ENCODE results near the gene SUPT4H1. TPM values are rescaled to one million over a fixed set of nuclear protein-coding genes. Genes with fewer than 3 reads are reported as not detected.
A peak's percentile ranks its signal among the peaks of the same experiment; 100 is the strongest.

The SUPT4H1 gene
- total and polyA plus RNA-seq, 9 of the 15 experiments (the other 6 are each of a cell fraction or from before 2014, with no cell fraction given) = 62.1 to 320 (median 117) TPM

DNA sequence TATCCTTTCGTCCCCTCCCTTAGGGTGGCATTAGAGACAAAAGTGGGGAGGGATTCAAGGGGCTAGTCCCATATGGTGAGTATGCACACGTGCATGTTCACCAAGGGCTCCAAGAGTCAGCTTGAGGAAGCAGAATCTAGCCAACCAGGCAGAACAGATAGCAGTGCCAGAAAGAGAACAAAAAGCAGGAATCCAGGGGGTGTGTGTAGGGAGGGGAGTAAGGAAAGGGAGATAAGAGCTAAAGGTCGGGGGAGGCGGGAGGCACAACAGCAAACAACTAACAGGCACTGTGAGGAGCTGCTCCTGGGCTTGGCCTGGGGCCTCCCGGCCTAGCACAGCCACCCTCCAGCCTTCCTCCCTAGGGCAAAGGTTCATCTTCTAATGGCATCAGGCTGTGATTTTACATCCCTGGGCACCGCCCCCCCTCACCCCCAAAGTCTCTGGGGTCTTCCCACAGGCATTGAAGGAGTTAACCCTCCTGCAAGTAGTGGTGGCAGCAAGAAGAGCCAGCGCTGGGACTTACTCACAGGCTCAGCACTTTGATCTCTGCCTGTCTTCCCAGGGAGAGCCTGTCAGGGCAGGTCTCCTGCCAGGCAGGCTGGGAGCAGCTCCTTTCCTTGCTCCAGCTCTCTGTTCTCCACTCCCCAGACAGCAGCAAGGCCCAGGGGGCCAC lies 12.4 kb upstream of the SUPT4H1 start (continued):
- TF ChIP-seq PRPF4 (IDR thresholded peaks at IDR 0.05; ENCODE audit: insufficient read depth, low read depth, low read length, poor library complexity, severe bottlenecking) = no peak
- TF ChIP-seq PML (IDR thresholded peaks at IDR 0.05; ENCODE audit: low read length) = 0 out of 2 replicates have a peak, but pooled peaks have one; percentile 30
- TF ChIP-seq, protein P1, sequence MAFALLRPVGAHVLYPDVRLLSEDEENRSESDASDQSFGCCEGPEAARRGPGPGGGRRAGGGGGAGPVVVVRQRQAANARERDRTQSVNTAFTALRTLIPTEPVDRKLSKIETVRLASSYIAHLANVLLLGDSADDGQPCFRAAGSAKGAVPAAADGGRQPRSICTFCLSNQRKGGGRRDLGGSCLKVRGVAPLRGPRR (CRISPR knock-in tag; IDR thresholded peaks at IDR 0.05) = no peak
- TF ChIP-seq ZKSCAN1 (IDR thresholded peaks at IDR 0.05; ENCODE audit: low read depth, low read length) = peak; percentile 56; the same call in 1 of the 2 replicates
- no peak for TF ChIP-seq PCBP2 (IDR thresholded peaks at IDR 0.05; ENCODE audit: low read depth, low read length, poor library complexity, severe bottlenecking)
- no peak for TF ChIP-seq DNMT1 (IDR thresholded peaks at IDR 0.05)
- no peak for TF ChIP-seq SP1 (CRISPR knock-in tag; IDR thresholded peaks at IDR 0.05)
- TF ChIP-seq, protein P2, sequence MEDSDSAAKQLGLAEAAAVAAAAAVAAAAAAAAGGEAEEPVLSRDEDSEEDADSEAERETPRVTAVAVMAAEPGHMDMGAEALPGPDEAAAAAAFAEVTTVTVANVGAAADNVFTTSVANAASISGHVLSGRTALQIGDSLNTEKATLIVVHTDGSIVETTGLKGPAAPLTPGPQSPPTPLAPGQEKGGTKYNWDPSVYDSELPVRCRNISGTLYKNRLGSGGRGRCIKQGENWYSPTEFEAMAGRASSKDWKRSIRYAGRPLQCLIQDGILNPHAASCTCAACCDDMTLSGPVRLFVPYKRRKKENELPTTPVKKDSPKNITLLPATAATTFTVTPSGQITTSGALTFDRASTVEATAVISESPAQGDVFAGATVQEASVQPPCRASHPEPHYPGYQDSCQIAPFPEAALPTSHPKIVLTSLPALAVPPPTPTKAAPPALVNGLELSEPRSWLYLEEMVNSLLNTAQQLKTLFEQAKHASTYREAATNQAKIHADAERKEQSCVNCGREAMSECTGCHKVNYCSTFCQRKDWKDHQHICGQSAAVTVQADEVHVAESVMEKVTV (CRISPR knock-in tag; IDR thresholded peaks at IDR 0.05) = 0 out of 2 replicates have a peak, but pooled peaks have one; percentile 20
- TF ChIP-seq ARNT (IDR thresholded peaks at IDR 0.05) = peak; percentile 67 to 76; a peak in 1 of 4 replicates
- no peak for TF ChIP-seq ATF1 (CRISPR knock-in tag; IDR thresholded peaks at IDR 0.05)
- 0 out of 2 replicates have a peak, but pooled peaks have one; percentile 16 for TF ChIP-seq ATF1 (tag; IDR thresholded peaks at IDR 0.05)
- TF ChIP-seq ZNF24 (IDR thresholded peaks at IDR 0.05) = no peak
- TF ChIP-seq, protein P3, sequence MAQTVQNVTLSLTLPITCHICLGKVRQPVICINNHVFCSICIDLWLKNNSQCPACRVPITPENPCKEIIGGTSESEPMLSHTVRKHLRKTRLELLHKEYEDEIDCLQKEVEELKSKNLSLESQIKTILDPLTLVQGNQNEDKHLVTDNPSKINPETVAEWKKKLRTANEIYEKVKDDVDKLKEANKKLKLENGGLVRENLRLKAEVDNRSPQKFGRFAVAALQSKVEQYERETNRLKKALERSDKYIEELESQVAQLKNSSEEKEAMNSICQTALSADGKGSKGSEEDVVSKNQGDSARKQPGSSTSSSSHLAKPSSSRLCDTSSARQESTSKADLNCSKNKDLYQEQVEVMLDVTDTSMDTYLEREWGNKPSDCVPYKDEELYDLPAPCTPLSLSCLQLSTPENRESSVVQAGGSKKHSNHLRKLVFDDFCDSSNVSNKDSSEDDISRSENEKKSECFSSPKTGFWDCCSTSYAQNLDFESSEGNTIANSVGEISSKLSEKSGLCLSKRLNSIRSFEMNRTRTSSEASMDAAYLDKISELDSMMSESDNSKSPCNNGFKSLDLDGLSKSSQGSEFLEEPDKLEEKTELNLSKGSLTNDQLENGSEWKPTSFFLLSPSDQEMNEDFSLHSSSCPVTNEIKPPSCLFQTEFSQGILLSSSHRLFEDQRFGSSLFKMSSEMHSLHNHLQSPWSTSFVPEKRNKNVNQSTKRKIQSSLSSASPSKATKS (CRISPR knock-in tag; IDR thresholded peaks at IDR 0.05) = no peak
- TF ChIP-seq KDM1A (IDR thresholded peaks at IDR 0.05) = peak; percentile 89 to 91
- TF ChIP-seq ZBTB7A (IDR thresholded peaks at IDR 0.05; ENCODE audit: borderline replicate concordance, control insufficient read depth, low read depth, low read length) = peak; percentile 72; the same call in 1 of the 2 replicates
- peak; percentile 96 for TF ChIP-seq CBFA2T3 (IDR thresholded peaks at IDR 0.05)
- no peak for TF ChIP-seq PCBP1 (IDR thresholded peaks at IDR 0.05; ENCODE audit: low read depth, low read length, poor library complexity, severe bottlenecking)
- no peak for TF ChIP-seq SIX5 (IDR thresholded peaks at IDR 0.05; ENCODE audit: borderline replicate concordance in 1 of 2, insufficient read depth in 1 of 2, low read depth in 1 of 2, low read length in 2 of 2)
- peak; percentile 96 for TF ChIP-seq ARID1B (IDR thresholded peaks at IDR 0.05)
- TF ChIP-seq, protein P4, sequence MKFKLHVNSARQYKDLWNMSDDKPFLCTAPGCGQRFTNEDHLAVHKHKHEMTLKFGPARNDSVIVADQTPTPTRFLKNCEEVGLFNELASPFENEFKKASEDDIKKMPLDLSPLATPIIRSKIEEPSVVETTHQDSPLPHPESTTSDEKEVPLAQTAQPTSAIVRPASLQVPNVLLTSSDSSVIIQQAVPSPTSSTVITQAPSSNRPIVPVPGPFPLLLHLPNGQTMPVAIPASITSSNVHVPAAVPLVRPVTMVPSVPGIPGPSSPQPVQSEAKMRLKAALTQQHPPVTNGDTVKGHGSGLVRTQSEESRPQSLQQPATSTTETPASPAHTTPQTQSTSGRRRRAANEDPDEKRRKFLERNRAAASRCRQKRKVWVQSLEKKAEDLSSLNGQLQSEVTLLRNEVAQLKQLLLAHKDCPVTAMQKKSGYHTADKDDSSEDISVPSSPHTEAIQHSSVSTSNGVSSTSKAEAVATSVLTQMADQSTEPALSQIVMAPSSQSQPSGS (CRISPR knock-in tag; IDR thresholded peaks at IDR 0.05) = no peak
- TF ChIP-seq CREM (IDR thresholded peaks at IDR 0.05; ENCODE audit: low read depth) = peak; percentile 61; the same call in 1 of the 2 replicates
- no peak for TF ChIP-seq SMARCB1 (IDR thresholded peaks at IDR 0.05; ENCODE audit: insufficient read length, low read depth)
- TF ChIP-seq ZKSCAN3 (CRISPR knock-in tag; IDR thresholded peaks at IDR 0.05) = no peak
- no peak for TF ChIP-seq NFXL1 (CRISPR knock-in tag; IDR thresholded peaks at IDR 0.05)
- peak; percentile 81 for TF ChIP-seq BRD9 (IDR thresholded peaks at IDR 0.05; ENCODE audit: low read depth, partially characterized antibody)
